Trophoblast cell (in vitro differentiated cells and primary cell): ENCODE data around the gene LINGO4.
A peak's percentile ranks its signal among the peaks of the same experiment; 100 is the strongest.

Experiments
- DNase-seq, 2 donors: peaks; one replicate each; pipeline ENCODE4 v3.0.0-alpha.2; 2016
- H2AFZ ChIP-seq: 2 replicates; pipeline ENCODE4 v1.6.1; 2013; ENCODE audit warnings: low read length, moderate library complexity, mild to moderate bottlenecking; ENCODE audit not compliant: insufficient read depth, poor library complexity
- H2AK5ac ChIP-seq: 2 replicates; pipeline ENCODE4 v1.6.1; 2013; ENCODE audit warnings: mild to moderate bottlenecking, low read length
- H2BK120ac ChIP-seq: 2 replicates; pipeline ENCODE4 v1.6.1; 2013; ENCODE audit warnings: low read length, mild to moderate bottlenecking, moderate library complexity; ENCODE audit not compliant: insufficient read depth, poor library complexity
- H2BK12ac ChIP-seq: 2 replicates; pipeline ENCODE4 v1.6.1; 2013; ENCODE audit warnings: mild to moderate bottlenecking, low read length, moderate library complexity
- H2BK5ac ChIP-seq: 2 replicates; pipeline ENCODE4 v1.6.1; 2013; ENCODE audit warnings: low read length, low read depth, moderate library complexity, mild to moderate bottlenecking; ENCODE audit not compliant: poor library complexity
- H3K14ac ChIP-seq: 2 replicates; pipeline ENCODE4 v1.6.1; 2013; ENCODE audit warnings: mild to moderate bottlenecking, low read length
- H3K18ac ChIP-seq: 2 replicates; pipeline ENCODE4 v1.6.1; 2013; ENCODE audit warnings: mild to moderate bottlenecking, low read length
- H3K23ac ChIP-seq: 2 replicates; pipeline ENCODE4 v1.6.1; 2013; ENCODE audit warnings: low read length
- H3K27ac ChIP-seq: 2 replicates; pipeline ENCODE4 v1.5.1; 2013; ENCODE audit warnings: low read depth, mild to moderate bottlenecking, inconsistent platforms, low read length, moderate library complexity
- H3K27me3 ChIP-seq: 2 replicates; pipeline ENCODE4 v1.6.1; 2013; ENCODE audit warnings: inconsistent platforms, mild to moderate bottlenecking, low read length, moderate library complexity; ENCODE audit not compliant: insufficient read depth
- H3K36me3 ChIP-seq, 2 experiments: 1 replicate in 1 of 2; 2 replicates in 1 of 2; pipeline ENCODE4 v1.6.1; 2013; ENCODE audit warnings: low read length in 2 of 2, mild to moderate bottlenecking in 2 of 2, moderate library complexity in 1 of 2; ENCODE audit not compliant: insufficient read depth in 2 of 2, control insufficient read depth in 1 of 2
- H3K4ac ChIP-seq: 2 replicates; pipeline ENCODE4 v1.6.1; 2013; ENCODE audit warnings: low read depth, mild to moderate bottlenecking, low read length, moderate library complexity
- H3K4me1 ChIP-seq, 2 experiments: 1 replicate in 1 of 2; 2 replicates in 1 of 2; pipeline ENCODE4 v1.6.1; 2013; ENCODE audit warnings: low read length in 2 of 2, mild to moderate bottlenecking in 2 of 2, moderate library complexity in 1 of 2; ENCODE audit not compliant: insufficient read depth in 2 of 2, control insufficient read depth in 1 of 2
- H3K4me2 ChIP-seq: 2 replicates; pipeline ENCODE4 v1.6.1; 2013; ENCODE audit warnings: inconsistent platforms, mild to moderate bottlenecking, low read length, moderate library complexity
- H3K4me3 ChIP-seq: 2 replicates; pipeline ENCODE4 v1.5.1; 2013; ENCODE audit warnings: mild to moderate bottlenecking, low read depth, low read length, inconsistent platforms
- H3K79me1 ChIP-seq: one replicate; pipeline ENCODE4 v1.6.1; 2013; ENCODE audit warnings: low read length
- H3K79me2 ChIP-seq: 2 replicates; pipeline ENCODE4 v1.6.1; 2013; ENCODE audit warnings: low read length, mild to moderate bottlenecking; ENCODE audit not compliant: control insufficient read depth, insufficient read depth, poor library complexity
- H3K9ac ChIP-seq: 2 replicates; pipeline ENCODE4 v1.6.1; 2013; ENCODE audit warnings: mild to moderate bottlenecking, low read length
- H3K9me3 ChIP-seq: 2 replicates; pipeline ENCODE4 v1.6.1; 2013; ENCODE audit warnings: low read depth, mild to moderate bottlenecking, control low read depth, inconsistent platforms, low read length; ENCODE audit not compliant: insufficient read depth
- H4K12ac ChIP-seq: 2 replicates; pipeline ENCODE4 v1.6.1; 2013; ENCODE audit warnings: low read depth, mild to moderate bottlenecking, low read length, moderate library complexity
- H4K8ac ChIP-seq: 2 replicates; pipeline ENCODE4 v1.6.1; 2013; ENCODE audit warnings: low read depth, mild to moderate bottlenecking, low read length, moderate library complexity
- H4K91ac ChIP-seq: one replicate; pipeline ENCODE4 v1.6.1; 2013; ENCODE audit warnings: low read depth, mild to moderate bottlenecking, low read length, moderate library complexity
- WGBS: extraction: QIAGEN DNeasy Blood & Tissue Kit; methylation state at CpG from one replicate; pipeline ENCODE4 v1.1.7; 2013; ENCODE audit warnings: missing lambda C conversion rate; ENCODE audit not compliant: insufficient read length, insufficient coverage; ENCODE audit errors: extremely low coverage; 5-methylcytosine and 5-hydroxymethylcytosine counted together

LINGO4 gene

GRCh38 chr1:151846686-151847237 lies 41.5 kb upstream of the LINGO4 start:
- no peak overlapping the region for H3K4me3 ChIP-seq
- H2BK12ac ChIP-seq = no peak overlapping the region
- no CpG with 5 or more reads among the region's 8 CpGs for WGBS
- H2AK5ac ChIP-seq = no peak overlapping the region
- H4K12ac ChIP-seq = no peak overlapping the region
- DNase-seq = no peak
- H3K27ac ChIP-seq = no peak overlapping the region
- no peaks in the 10 kb centered on the region for H3K9me3 ChIP-seq
- no peak overlapping the region for H4K91ac ChIP-seq
- H3K79me1 ChIP-seq = no peaks in the 10 kb centered on the region
- H3K36me3 ChIP-seq = no peaks in the 10 kb centered on the region
- no peak overlapping the region for H3K4me2 ChIP-seq
- no peak overlapping the region for H3K9ac ChIP-seq
- no peak overlapping the region for H4K8ac ChIP-seq
- no peaks in the 10 kb centered on the region for H3K79me2 ChIP-seq
- H3K4me1 ChIP-seq = peaks cover 8 to 17% of the 10 kb centered on the region in 2 experiments
- H2BK120ac ChIP-seq = no peak overlapping the region
- no peak overlapping the region for H3K23ac ChIP-seq
- no peaks in the 10 kb centered on the region for H3K27me3 ChIP-seq
- H2BK5ac ChIP-seq = no peak overlapping the region
- no peak overlapping the region for H2AFZ ChIP-seq
- H3K14ac ChIP-seq = peak overlapping the region; percentile 6
- no peak overlapping the region for H3K18ac ChIP-seq
- H3K4ac ChIP-seq = no peak overlapping the region

- no peaks in the 10 kb centered on the region for H3K36me3 ChIP-seq
- no peak for DNase-seq
- no peak overlapping the region for H2BK5ac ChIP-seq
- H3K79me2 ChIP-seq = no peaks in the 10 kb centered on the region
- no peak overlapping the region for H2BK12ac ChIP-seq
- H3K4me3 ChIP-seq = no peak overlapping the region
- peak overlapping the region; percentile 6 for H3K14ac ChIP-seq
- H3K9ac ChIP-seq = no peak overlapping the region
- no peak overlapping the region for H2AK5ac ChIP-seq
- no peak overlapping the region for H3K4me2 ChIP-seq
- no peak overlapping the region for H3K27ac ChIP-seq
- H3K9me3 ChIP-seq = no peaks in the 10 kb centered on the region
- no peaks in the 10 kb centered on the region for H3K27me3 ChIP-seq
- H3K4me1 ChIP-seq = peaks cover 8 to 17% of the 10 kb centered on the region in 2 experiments
- WGBS = no CpG with 5 or more reads among the region's 6 CpGs
- H3K4ac ChIP-seq = no peak overlapping the region
- H3K79me1 ChIP-seq = no peaks in the 10 kb centered on the region
- H3K18ac ChIP-seq = no peak overlapping the region
- H2BK120ac ChIP-seq = no peak overlapping the region
- H4K8ac ChIP-seq = no peak overlapping the region
- H2AFZ ChIP-seq = no peak overlapping the region
- no peak overlapping the region for H4K91ac ChIP-seq
- H4K12ac ChIP-seq = no peak overlapping the region
- no peak overlapping the region for H3K23ac ChIP-seq
These were observed 40.9 kb upstream of the LINGO4 start for GRCh38 chr1:151846062-151846568.

DNA sequence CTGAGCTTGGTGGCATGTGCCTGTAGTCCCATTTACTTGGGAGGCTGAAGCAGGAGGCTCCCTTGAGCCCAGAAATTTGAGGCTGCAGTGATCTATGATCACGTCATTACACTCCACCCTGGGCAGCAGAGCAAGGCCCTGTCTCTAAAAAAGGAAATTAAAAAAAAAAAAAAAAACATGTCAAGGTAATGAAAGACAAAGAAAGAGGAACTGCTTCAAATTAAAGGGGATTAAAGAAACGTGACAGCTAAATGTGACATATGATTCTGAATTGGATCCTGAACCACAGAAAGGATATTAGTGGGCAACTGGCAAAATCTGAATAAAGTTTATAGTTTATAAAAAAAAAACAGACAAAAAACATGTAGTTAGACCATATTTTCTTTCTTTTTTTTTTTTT lies 38.2 kb upstream of the LINGO4 start:
- H3K79me2 ChIP-seq = peaks cover 5% of the 10 kb centered on the region
- no peak overlapping the region for H4K91ac ChIP-seq
- H3K36me3 ChIP-seq = no peaks in the 10 kb centered on the region
- H3K27me3 ChIP-seq = peaks cover 12% of the 10 kb centered on the region
- H3K4ac ChIP-seq = no peak overlapping the region
- H3K23ac ChIP-seq = no peak overlapping the region
- no peak overlapping the region for H2BK12ac ChIP-seq
- no peak overlapping the region for H3K4me2 ChIP-seq
- no peak overlapping the region for H3K9ac ChIP-seq
- H2AFZ ChIP-seq = no peak overlapping the region
- H3K79me1 ChIP-seq = peaks cover 5% of the 10 kb centered on the region
- WGBS = no CpG with 5 or more reads among the region's 2 CpGs
- H2AK5ac ChIP-seq = no peak overlapping the region
- H3K14ac ChIP-seq = no peak overlapping the region
- no peak overlapping the region for H4K8ac ChIP-seq
- DNase-seq = no peak
- peaks cover 21 to 35% of the 10 kb centered on the region in 2 experiments for H3K4me1 ChIP-seq
- no peak overlapping the region for H3K4me3 ChIP-seq
- H3K9me3 ChIP-seq = peaks cover 2% of the 10 kb centered on the region
- H3K18ac ChIP-seq = no peak overlapping the region
- no peak overlapping the region for H4K12ac ChIP-seq
- H3K27ac ChIP-seq = no peak overlapping the region
- no peak overlapping the region for H2BK120ac ChIP-seq
- no peak overlapping the region for H2BK5ac ChIP-seq

- no peak overlapping the region for H2AFZ ChIP-seq
- no peak overlapping the region for H2BK5ac ChIP-seq
- no peaks in the 10 kb centered on the region for H3K36me3 ChIP-seq
- WGBS = no CpG with 5 or more reads among the region's 2 CpGs
- peaks cover 8% of the 10 kb centered on the region for H3K79me2 ChIP-seq
- peaks cover 21% of the 10 kb centered on the region for H3K27me3 ChIP-seq
- no peak overlapping the region for H2AK5ac ChIP-seq
- no peak overlapping the region for H3K4me2 ChIP-seq
- no peak overlapping the region for H4K91ac ChIP-seq
- peaks cover 24 to 34% of the 10 kb centered on the region in 2 experiments for H3K4me1 ChIP-seq
- no peak overlapping the region for H3K9ac ChIP-seq
- no peak for DNase-seq
- H3K4me3 ChIP-seq = no peak overlapping the region
- no peak overlapping the region for H4K8ac ChIP-seq
- H3K9me3 ChIP-seq = peaks cover 2% of the 10 kb centered on the region
- H3K18ac ChIP-seq = no peak overlapping the region
- no peak overlapping the region for H3K23ac ChIP-seq
- no peak overlapping the region for H2BK120ac ChIP-seq
- H3K14ac ChIP-seq = no peak overlapping the region
- H3K79me1 ChIP-seq = peaks cover 16% of the 10 kb centered on the region
- H3K4ac ChIP-seq = no peak overlapping the region
- H2BK12ac ChIP-seq = no peak overlapping the region
- H4K12ac ChIP-seq = no peak overlapping the region
- H3K27ac ChIP-seq = no peak overlapping the region
These were observed 35.9 kb upstream of the LINGO4 start for GRCh38 chr1:151841141-151841540.
